GM23338 (cell line): ENCODE measurements around the gene OTOGL.

Source experiments
- CREB1 ChIP-seq: fragments of 250-450 bp; sonication (Bioruptor Pico); IDR thresholded peaks from 2 replicates; pipeline ENCODE4 v1.5.0; 2020; ENCODE audit warnings: low read depth, mild to moderate bottlenecking, moderate library complexity
- CTCF ChIP-seq, 2 experiments: fragments of 200-600 bp in 1 of 2; sonication (generic) in 1 of 2; conservative IDR thresholded peaks; 2 replicates each; pipeline versions ENCODE4 v1.5.1 to v1.6.1; 2016 to 2017; ENCODE audit warnings: antibody characterized with exemption in 2 of 2, low read depth in 2 of 2, mild to moderate bottlenecking in 2 of 2, moderate library complexity in 1 of 2
- ETS1 ChIP-seq: IDR thresholded peaks from 2 replicates; pipeline ENCODE4 v1.6.1; 2016; ENCODE audit warnings: antibody characterized with exemption
- EZH2 ChIP-seq: fragments of 200-600 bp; sonication (generic); IDR thresholded peaks from one replicate; pipeline ENCODE4 v1.8.0; 2017; ENCODE audit warnings: antibody characterized with exemption, mild to moderate bottlenecking, low read depth; ENCODE audit not compliant: unreplicated experiment
- EZH2phosphoT487 ChIP-seq: fragments of 200-600 bp; sonication (generic); IDR thresholded peaks from one replicate; pipeline ENCODE4 v1.8.1; 2018; ENCODE audit warnings: antibody characterized with exemption; ENCODE audit not compliant: unreplicated experiment
- JUNB ChIP-seq: IDR thresholded peaks from one replicate; pipeline ENCODE4 v1.6.1; 2016; ENCODE audit warnings: antibody characterized with exemption; ENCODE audit not compliant: unreplicated experiment
- NANOG ChIP-seq: IDR thresholded peaks from 2 replicates; pipeline ENCODE4 v1.6.1; 2016; ENCODE audit warnings: antibody characterized with exemption, borderline replicate concordance
- POLR2AphosphoS5 ChIP-seq: IDR thresholded peaks from 2 replicates; pipeline ENCODE4 v1.6.1; 2016; ENCODE audit warnings: antibody characterized with exemption, low read depth
- REST ChIP-seq: IDR thresholded peaks from one replicate; pipeline ENCODE4 v1.6.1; 2018; ENCODE audit warnings: antibody characterized with exemption; ENCODE audit not compliant: unreplicated experiment
- STAT1 ChIP-seq: IDR thresholded peaks from one replicate; pipeline ENCODE4 v1.6.1; 2016; ENCODE audit warnings: antibody characterized with exemption; ENCODE audit not compliant: unreplicated experiment
- ZNF114 ChIP-seq: fragments of 250-450 bp; sonication (Bioruptor Pico); IDR thresholded peaks from 2 replicates; pipeline ENCODE4 v1.5.0; 2020; ENCODE audit warnings: mild to moderate bottlenecking, moderate library complexity
- ZNF331 ChIP-seq: fragments of 250-450 bp; sonication (Bioruptor Pico); IDR thresholded peaks from 2 replicates; pipeline ENCODE4 v1.5.0; 2020; ENCODE audit warnings: low read depth, mild to moderate bottlenecking, moderate library complexity

- TF ChIP-seq CTCF (conservative IDR thresholded peaks at IDR 0.05; ENCODE audit: low read depth in 2 of 2) (no peak), EZH2 (no peak), STAT1 (no peak), NANOG (peak; percentile 71; the same call in 1 of the 2 replicates), EZH2phosphoT487 (no peak), POLR2AphosphoS5 (no peak), REST (no peak), ZNF114 (0 out of 2 replicates have a peak, but pooled peaks have one; percentile 34), ZNF331 (CRISPR knock-in tag) (no peak), CREB1 (CRISPR knock-in tag) (no peak), ETS1 (no peak), JUNB (no peak)
Measured at GRCh38 chr12:80320121-80320678, 220.9 kb downstream of the OTOGL start.
